GM12874 (cell line): ENCODE results near the gene ARMC9.

ENCODE experiments used
- CTCF ChIP-seq: IDR thresholded peaks from 2 replicates; pipeline ENCODE4 v1.5.1; 2011; ENCODE audit warnings: low read depth, mild to moderate bottlenecking, control low read depth, low read length, moderate library complexity; ENCODE audit not compliant: insufficient read depth

ARMC9 gene

GRCh38 chr2:231376857-231377256, 178.4 kb downstream of the ARMC9 start:
- TF ChIP-seq CTCF = no peak

GRCh38 chr2:231378026-231378722, 179.7 kb downstream of the ARMC9 start:
- no peak for TF ChIP-seq CTCF

- TF ChIP-seq CTCF = no peak
These were observed 181.1 kb downstream of the ARMC9 start for GRCh38 chr2:231379266-231380215.

- TF ChIP-seq CTCF = no peak
These were observed 181.9 kb downstream of the ARMC9 start for GRCh38 chr2:231380307-231380706.

GRCh38 chr2:231380991-231381847, 182.8 kb downstream of the ARMC9 start:
- no peak for TF ChIP-seq CTCF

- no peak for TF ChIP-seq CTCF
These were observed 183.7 kb downstream of the ARMC9 start for GRCh38 chr2:231382116-231382515.
